HepG2 (cell line): Measurements from ENCODE around the gene THRA. TPM values are rescaled to one million over a fixed set of nuclear protein-coding genes. Genes with fewer than 3 reads are reported as not detected.
A peak's percentile ranks its signal among the peaks of the same experiment; 100 is the strongest.

Source experiments
- EP300 ChIP-seq, 3 experiments: sonication (generic) in 1 of 3; formaldehyde crosslinking in 1 of 3; IDR thresholded peaks; 2 replicates each; pipeline versions ENCODE4 v1.5.1 to v1.6.1; 2011 to 2020; ENCODE audit warnings: low read depth in 2 of 3, low read length in 2 of 3, borderline replicate concordance in 1 of 3, improper control_type of control experiment in 1 of 3, mild to moderate bottlenecking in 1 of 3, missing genetic modification reagents in 1 of 3, moderate library complexity in 1 of 3
- FOSL1 ChIP-seq: sonication (generic); formaldehyde crosslinking; IDR thresholded peaks from 2 replicates; pipeline ENCODE4 v1.9.0; 2021; ENCODE audit warnings: missing genetic modification reagents, borderline replicate concordance
- GABPB1 ChIP-seq: IDR thresholded peaks from 2 replicates; pipeline ENCODE4 v1.6.1; 2016; ENCODE audit warnings: mild to moderate bottlenecking, missing genetic modification reagents, moderate library complexity, missing compliant biosample characterization
- GZF1 ChIP-seq: sonication (generic); formaldehyde crosslinking; IDR thresholded peaks from 2 replicates; pipeline ENCODE4 v1.5.1; 2020; ENCODE audit warnings: mild to moderate bottlenecking, missing genetic modification reagents
- NONO ChIP-seq, 2 experiments: fragments of 450-650 bp in 1 of 2; sonication (generic) in 1 of 2; formaldehyde crosslinking in 1 of 2; IDR thresholded peaks in 1 of 2; conservative IDR thresholded peaks in 1 of 2; 2 replicates each; pipeline versions ENCODE4 v1.6.1 to v1.8.0; 2017 to 2022; ENCODE audit warnings: mild to moderate bottlenecking in 1 of 2, missing genetic modification reagents in 1 of 2, moderate library complexity in 1 of 2
- PCBP1 ChIP-seq: fragments of 200-400 bp; formaldehyde crosslinking; IDR thresholded peaks from 2 replicates; pipeline ENCODE4 v1.6.1; 2017; ENCODE audit warnings: mild to moderate bottlenecking, low read depth, low read length, borderline replicate concordance
- RBM22 ChIP-seq: fragments of 200-400 bp; formaldehyde crosslinking; optimal IDR thresholded peaks from 2 replicates; pipeline ENCODE3; 2017; ENCODE audit warnings: mild to moderate bottlenecking, low read length, moderate library complexity
- SP4 ChIP-seq: sonication (generic); formaldehyde crosslinking; IDR thresholded peaks from 2 replicates; pipeline ENCODE4 v1.8.1; 2023; ENCODE audit warnings: mild to moderate bottlenecking, missing genetic modification reagents
- TCF7L2 ChIP-seq: IDR thresholded peaks from 2 replicates; pipeline ENCODE4 v1.6.1; 2011; ENCODE audit warnings: mild to moderate bottlenecking, low read depth, low read length, moderate library complexity
- ZEB1 ChIP-seq: IDR thresholded peaks from 2 replicates; pipeline ENCODE4 v1.6.1; 2012; ENCODE audit warnings: mild to moderate bottlenecking, low read depth, inconsistent platforms; ENCODE audit not compliant: insufficient replicate concordance
- ZNF484 ChIP-seq: sonication (generic); formaldehyde crosslinking; IDR thresholded peaks from 2 replicates; pipeline ENCODE4 v1.5.1; 2020; ENCODE audit warnings: mild to moderate bottlenecking, low read depth, missing genetic modification reagents, borderline replicate concordance
- ZNF678 ChIP-seq: sonication (generic); formaldehyde crosslinking; IDR thresholded peaks from 2 replicates; pipeline ENCODE4 v1.4.0; 2020; ENCODE audit warnings: mild to moderate bottlenecking, missing genetic modification reagents
- ZNF780A ChIP-seq: sonication (generic); formaldehyde crosslinking; IDR thresholded peaks from 2 replicates; pipeline ENCODE4 v1.8.0; 2022; ENCODE audit warnings: mild to moderate bottlenecking, missing genetic modification reagents, moderate library complexity
- ZNF841 ChIP-seq: sonication (generic); formaldehyde crosslinking; IDR thresholded peaks from 2 replicates; pipeline ENCODE4 v1.8.1; 2023; ENCODE audit warnings: missing genetic modification reagents, borderline replicate concordance
- polyA plus RNA-seq, 8 experiments: library from polyadenylated mRNA; depleted of rRNA in 3 of 8; stranded (reverse) in 7 of 8; unstranded in 1 of 8; fragments of >200 nt; fragmentation: Illumina TruSeq in 4 of 8; extraction: Trizol in 4 of 8; gene quantifications; 2 replicates each; pipeline versions ENCODE4 v1.2.1 to v1.2.3, GENCODE V29; 2011 to 2016; ENCODE audit warnings: low read depth in 4 of 8, missing spikeins in 1 of 8, mixed read lengths in 1 of 8; ENCODE audit not compliant: insufficient read depth in 1 of 8
- total RNA-seq, 5 experiments: library from RNA; depleted of rRNA; stranded (reverse); fragments of >200 nt; fragmentation: Illumina TruSeq; extraction: Trizol; gene quantifications; 2 replicates each; pipeline ENCODE4 v1.2.3, GENCODE V29; 2016; ENCODE audit warnings: low read depth in 1 of 5
- TF ChIP-seq, protein P1 (sequence below): sonication (generic); formaldehyde crosslinking; IDR thresholded peaks from 2 replicates; pipeline ENCODE4 v1.5.1; 2020; ENCODE audit warnings: mild to moderate bottlenecking, missing genetic modification reagents, borderline replicate concordance
- TF ChIP-seq, protein P2 (sequence below): sonication (generic); formaldehyde crosslinking; IDR thresholded peaks from 2 replicates; pipeline ENCODE4 v1.5.1; 2020; ENCODE audit warnings: missing genetic modification reagents, mild to moderate bottlenecking, borderline replicate concordance
- TF ChIP-seq, protein P3 (sequence below): fragments of 450-650 bp; IDR thresholded peaks from 2 replicates; pipeline ENCODE4 v1.6.1; 2017; ENCODE audit warnings: mild to moderate bottlenecking

Gene THRA
- total and polyA plus RNA-seq, 2 of the 13 experiments (the other 11 are each of a cell fraction or from before 2014, with no cell fraction given): 8.0 to 9.9 TPM

DNA sequence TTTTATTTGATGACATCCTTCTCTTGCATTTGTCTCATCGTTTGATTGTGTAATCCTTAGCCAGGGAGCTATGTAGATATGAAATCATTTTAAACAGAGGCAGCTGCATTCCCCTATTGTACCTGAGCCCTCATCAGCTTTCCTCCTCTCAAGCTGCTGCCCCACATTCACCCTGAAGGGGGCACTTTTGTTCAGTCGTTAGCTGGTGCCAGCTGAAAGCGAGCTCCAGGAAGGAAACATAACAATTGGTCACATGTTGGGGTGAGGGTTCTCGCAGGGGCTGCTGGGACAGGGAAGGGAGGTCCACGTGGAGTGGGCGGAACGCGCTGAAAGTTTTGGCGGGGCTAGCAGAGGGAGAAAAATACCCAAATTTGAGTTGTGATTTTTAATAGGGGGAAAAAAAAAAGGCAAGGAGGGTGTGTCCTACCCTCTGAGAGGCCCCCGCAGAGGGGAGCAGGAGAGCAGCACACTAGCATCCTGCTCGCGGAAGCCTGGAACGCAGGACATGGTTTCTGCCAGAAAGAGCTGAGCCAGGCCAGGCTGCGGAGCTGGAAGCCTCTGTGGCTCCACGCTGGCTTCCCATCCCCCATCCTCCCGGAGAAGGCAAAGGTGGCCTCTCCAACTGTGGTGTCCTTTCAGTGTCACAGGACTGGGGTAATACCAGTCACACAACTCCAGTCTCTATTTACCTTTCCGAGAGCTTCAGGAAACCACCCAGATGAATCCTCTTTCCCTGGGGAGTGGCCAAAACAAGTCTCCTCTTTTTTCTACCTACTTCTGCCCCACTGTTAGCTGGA lies 50.5 kb downstream of the THRA start (continued):
- TF ChIP-seq ZEB1 (peak; percentile 78), SP4 (no peak; the same call in 1 of the 2 replicates), GZF1 (peak; percentile 72; the same call in 1 of the 2 replicates), ZNF678 (CRISPR knock-in tag) (no peak), ZNF484 (CRISPR knock-in tag) (peak; percentile 97; the same call in 1 of the 2 replicates), NONO (IDR thresholded peaks at IDR 0.05) (no peak), NONO (CRISPR knock-in tag; conservative IDR thresholded peaks at IDR 0.05) (peak; percentile 93), RBM22 (peak; percentile 55), ZNF841 (CRISPR knock-in tag) (no peak), EP300 (IDR thresholded peaks at IDR 0.05; ENCODE audit: low read depth in 2 of 2, low read length in 2 of 2) (peak; percentile 54 to 76; a peak in 3 of 4 replicates), EP300 (CRISPR knock-in tag; IDR thresholded peaks at IDR 0.05; ENCODE audit: borderline replicate concordance) (peak; percentile 18; the same call in 1 of the 2 replicates), GABPB1 (peak; percentile 79), FOSL1 (CRISPR knock-in tag) (no peak; the same call in 1 of the 2 replicates), PCBP1 (0 out of 2 replicates have a peak, but pooled peaks have one; percentile 79), TCF7L2 (no peak), ZNF780A (CRISPR knock-in tag) (peak; percentile 93)
- TF ChIP-seq, protein P1, sequence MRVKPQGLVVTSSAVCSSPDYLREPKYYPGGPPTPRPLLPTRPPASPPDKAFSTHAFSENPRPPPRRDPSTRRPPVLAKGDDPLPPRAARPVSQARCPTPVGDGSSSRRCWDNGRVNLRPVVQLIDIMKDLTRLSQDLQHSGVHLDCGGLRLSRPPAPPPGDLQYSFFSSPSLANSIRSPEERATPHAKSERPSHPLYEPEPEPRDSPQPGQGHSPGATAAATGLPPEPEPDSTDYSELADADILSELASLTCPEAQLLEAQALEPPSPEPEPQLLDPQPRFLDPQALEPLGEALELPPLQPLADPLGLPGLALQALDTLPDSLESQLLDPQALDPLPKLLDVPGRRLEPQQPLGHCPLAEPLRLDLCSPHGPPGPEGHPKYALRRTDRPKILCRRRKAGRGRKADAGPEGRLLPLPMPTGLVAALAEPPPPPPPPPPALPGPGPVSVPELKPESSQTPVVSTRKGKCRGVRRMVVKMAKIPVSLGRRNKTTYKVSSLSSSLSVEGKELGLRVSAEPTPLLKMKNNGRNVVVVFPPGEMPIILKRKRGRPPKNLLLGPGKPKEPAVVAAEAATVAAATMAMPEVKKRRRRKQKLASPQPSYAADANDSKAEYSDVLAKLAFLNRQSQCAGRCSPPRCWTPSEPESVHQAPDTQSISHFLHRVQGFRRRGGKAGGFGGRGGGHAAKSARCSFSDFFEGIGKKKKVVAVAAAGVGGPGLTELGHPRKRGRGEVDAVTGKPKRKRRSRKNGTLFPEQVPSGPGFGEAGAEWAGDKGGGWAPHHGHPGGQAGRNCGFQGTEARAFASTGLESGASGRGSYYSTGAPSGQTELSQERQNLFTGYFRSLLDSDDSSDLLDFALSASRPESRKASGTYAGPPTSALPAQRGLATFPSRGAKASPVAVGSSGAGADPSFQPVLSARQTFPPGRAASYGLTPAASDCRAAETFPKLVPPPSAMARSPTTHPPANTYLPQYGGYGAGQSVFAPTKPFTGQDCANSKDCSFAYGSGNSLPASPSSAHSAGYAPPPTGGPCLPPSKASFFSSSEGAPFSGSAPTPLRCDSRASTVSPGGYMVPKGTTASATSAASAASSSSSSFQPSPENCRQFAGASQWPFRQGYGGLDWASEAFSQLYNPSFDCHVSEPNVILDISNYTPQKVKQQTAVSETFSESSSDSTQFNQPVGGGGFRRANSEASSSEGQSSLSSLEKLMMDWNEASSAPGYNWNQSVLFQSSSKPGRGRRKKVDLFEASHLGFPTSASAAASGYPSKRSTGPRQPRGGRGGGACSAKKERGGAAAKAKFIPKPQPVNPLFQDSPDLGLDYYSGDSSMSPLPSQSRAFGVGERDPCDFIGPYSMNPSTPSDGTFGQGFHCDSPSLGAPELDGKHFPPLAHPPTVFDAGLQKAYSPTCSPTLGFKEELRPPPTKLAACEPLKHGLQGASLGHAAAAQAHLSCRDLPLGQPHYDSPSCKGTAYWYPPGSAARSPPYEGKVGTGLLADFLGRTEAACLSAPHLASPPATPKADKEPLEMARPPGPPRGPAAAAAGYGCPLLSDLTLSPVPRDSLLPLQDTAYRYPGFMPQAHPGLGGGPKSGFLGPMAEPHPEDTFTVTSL (CRISPR knock-in tag): peak; percentile 69; the same call in 1 of the 2 replicates
- TF ChIP-seq, protein P2, sequence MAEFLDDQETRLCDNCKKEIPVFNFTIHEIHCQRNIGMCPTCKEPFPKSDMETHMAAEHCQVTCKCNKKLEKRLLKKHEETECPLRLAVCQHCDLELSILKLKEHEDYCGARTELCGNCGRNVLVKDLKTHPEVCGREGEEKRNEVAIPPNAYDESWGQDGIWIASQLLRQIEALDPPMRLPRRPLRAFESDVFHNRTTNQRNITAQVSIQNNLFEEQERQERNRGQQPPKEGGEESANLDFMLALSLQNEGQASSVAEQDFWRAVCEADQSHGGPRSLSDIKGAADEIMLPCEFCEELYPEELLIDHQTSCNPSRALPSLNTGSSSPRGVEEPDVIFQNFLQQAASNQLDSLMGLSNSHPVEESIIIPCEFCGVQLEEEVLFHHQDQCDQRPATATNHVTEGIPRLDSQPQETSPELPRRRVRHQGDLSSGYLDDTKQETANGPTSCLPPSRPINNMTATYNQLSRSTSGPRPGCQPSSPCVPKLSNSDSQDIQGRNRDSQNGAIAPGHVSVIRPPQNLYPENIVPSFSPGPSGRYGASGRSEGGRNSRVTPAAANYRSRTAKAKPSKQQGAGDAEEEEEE (CRISPR knock-in tag): peak; percentile 91; the same call in 1 of the 2 replicates
- TF ChIP-seq, protein P3, sequence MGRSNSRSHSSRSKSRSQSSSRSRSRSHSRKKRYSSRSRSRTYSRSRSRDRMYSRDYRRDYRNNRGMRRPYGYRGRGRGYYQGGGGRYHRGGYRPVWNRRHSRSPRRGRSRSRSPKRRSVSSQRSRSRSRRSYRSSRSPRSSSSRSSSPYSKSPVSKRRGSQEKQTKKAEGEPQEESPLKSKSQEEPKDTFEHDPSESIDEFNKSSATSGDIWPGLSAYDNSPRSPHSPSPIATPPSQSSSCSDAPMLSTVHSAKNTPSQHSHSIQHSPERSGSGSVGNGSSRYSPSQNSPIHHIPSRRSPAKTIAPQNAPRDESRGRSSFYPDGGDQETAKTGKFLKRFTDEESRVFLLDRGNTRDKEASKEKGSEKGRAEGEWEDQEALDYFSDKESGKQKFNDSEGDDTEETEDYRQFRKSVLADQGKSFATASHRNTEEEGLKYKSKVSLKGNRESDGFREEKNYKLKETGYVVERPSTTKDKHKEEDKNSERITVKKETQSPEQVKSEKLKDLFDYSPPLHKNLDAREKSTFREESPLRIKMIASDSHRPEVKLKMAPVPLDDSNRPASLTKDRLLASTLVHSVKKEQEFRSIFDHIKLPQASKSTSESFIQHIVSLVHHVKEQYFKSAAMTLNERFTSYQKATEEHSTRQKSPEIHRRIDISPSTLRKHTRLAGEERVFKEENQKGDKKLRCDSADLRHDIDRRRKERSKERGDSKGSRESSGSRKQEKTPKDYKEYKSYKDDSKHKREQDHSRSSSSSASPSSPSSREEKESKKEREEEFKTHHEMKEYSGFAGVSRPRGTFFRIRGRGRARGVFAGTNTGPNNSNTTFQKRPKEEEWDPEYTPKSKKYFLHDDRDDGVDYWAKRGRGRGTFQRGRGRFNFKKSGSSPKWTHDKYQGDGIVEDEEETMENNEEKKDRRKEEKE: no peak
